ENCODE data around the gene IMPA2. TPM values are rescaled to one million over a fixed set of nuclear protein-coding genes. Genes with fewer than 3 reads are reported as not detected.

The IMPA2 gene
- total RNA-seq, 4 donors from 2014 or later = 50.1 to 290 (median 84.6) TPM

GRCh38 chr18:12007063-12007462 lies 25.8 kb downstream of the IMPA2 start:
- no peaks in the 10 kb centered on the region for H3K9me3 ChIP-seq
- TF ChIP-seq POLR2A (IDR thresholded peaks at IDR 0.05) = no peak
- TF ChIP-seq POLR2AphosphoS5 (IDR thresholded peaks at IDR 0.05) = no peak
- no peak for TF ChIP-seq CTCF (IDR thresholded peaks at IDR 0.05)
- TF ChIP-seq EP300 (IDR thresholded peaks at IDR 0.05; ENCODE audit: low read depth) = no peak
- no peaks in the 10 kb centered on the region for H3K27me3 ChIP-seq
- H3K36me3 ChIP-seq = no peaks in the 10 kb centered on the region
- no peak overlapping the region for H3K4me3 ChIP-seq
- H3K27ac ChIP-seq = peak overlapping the region; percentile 87 to 94 (median 90)
- intact Hi-C loops (cut with DNase I; ENCODE audit: low total_unique reads) = no loop called here
- in situ Hi-C loops (cut with MboI; ENCODE audit: low pct_ligation_motif_present in 1 of 4, low pct_unique_long_range_greater_than_20kb in 1 of 4, low sequenced_read_pairs in 3 of 4) = no loop called here
- 85 to 97% methylated on average over 4 to 12 of the region's 12 CpGs for WGBS, 2 donors (ENCODE audit: low coverage in 1 of 2)
- peaks cover 19 to 95% (median 48%) of the 10 kb centered on the region in 4 donors for H3K4me1 ChIP-seq
- no peak for DNase-seq

- in situ Hi-C loops (cut with MboI; ENCODE audit: low pct_ligation_motif_present in 1 of 4, low pct_unique_long_range_greater_than_20kb in 1 of 4, low sequenced_read_pairs in 3 of 4) (no loop called here), intact Hi-C loops (cut with DNase I; ENCODE audit: low total_unique reads) (no loop called here)
- peaks cover 22 to 88% (median 51%) of the 10 kb centered on the region in 4 donors for H3K4me1 ChIP-seq
These were observed 27.0 kb downstream of the IMPA2 start for GRCh38 chr18:12008181-12008767.

GRCh38 chr18:12008842-12009580 lies 27.7 kb downstream of the IMPA2 start:
- H3K4me3 ChIP-seq = no peak overlapping the region
- H3K27me3 ChIP-seq = no peaks in the 10 kb centered on the region
- no peak for TF ChIP-seq CTCF (IDR thresholded peaks at IDR 0.05)
- H3K4me1 ChIP-seq = peaks cover 22 to 82% (median 49%) of the 10 kb centered on the region in 4 donors
- H3K36me3 ChIP-seq = no peaks in the 10 kb centered on the region
- in situ Hi-C loops (cut with MboI; ENCODE audit: low pct_ligation_motif_present in 1 of 4, low pct_unique_long_range_greater_than_20kb in 1 of 4, low sequenced_read_pairs in 3 of 4) (no loop called here), intact Hi-C loops (cut with DNase I; ENCODE audit: low total_unique reads) (no loop called here)
- WGBS, 2 donors (ENCODE audit: low coverage in 1 of 2) = 57 to 67% methylated on average over 2 to 6 of the region's 6 CpGs
- H3K27ac ChIP-seq = peak overlapping the region; percentile 87 to 94 (median 90)
- H3K9me3 ChIP-seq = no peaks in the 10 kb centered on the region
- peak; percentile 57 for DNase-seq

More at GRCh38 chr18:12008181-12008767, 27.0 kb downstream of the IMPA2 start:
- TF ChIP-seq POLR2A (IDR thresholded peaks at IDR 0.05) (peak; percentile 32), CTCF (IDR thresholded peaks at IDR 0.05) (no peak), EP300 (IDR thresholded peaks at IDR 0.05; ENCODE audit: low read depth) (no peak), POLR2AphosphoS5 (IDR thresholded peaks at IDR 0.05) (peak in 2 of 3 donors; percentile 58 to 76)
- Histone ChIP-seq H3K4me3 (no peak overlapping the region), H3K9me3 (no peaks in the 10 kb centered on the region), H3K36me3 (no peaks in the 10 kb centered on the region), H3K27ac (peak overlapping the region; percentile 87 to 94 (median 90)), H3K27me3 (no peaks in the 10 kb centered on the region)
- 55 to 93% methylated on average over 7 to 13 of the region's 13 CpGs for WGBS, 2 donors (ENCODE audit: low coverage in 1 of 2)
- DNase-seq = peak; percentile 72

- Histone ChIP-seq H3K27ac (peak overlapping the region; percentile 87 to 94 (median 90)), H3K36me3 (no peaks in the 10 kb centered on the region), H3K27me3 (no peaks in the 10 kb centered on the region), H3K9me3 (no peaks in the 10 kb centered on the region), H3K4me1 (peaks cover 25 to 80% (median 51%) of the 10 kb centered on the region in 4 donors), H3K4me3 (no peak overlapping the region)
- WGBS, 2 donors (ENCODE audit: low coverage in 1 of 2) = 40 to 86% methylated on average over 1 to 12 of the region's 12 CpGs
- intact Hi-C loops (cut with DNase I; ENCODE audit: low total_unique reads) = loop anchor here (10.0 kb wide), 1 partner anchor 565 kb away; no protein-coding TSS in a partner anchor
- TF ChIP-seq POLR2AphosphoS5 (IDR thresholded peaks at IDR 0.05) = no peak
- no peak for TF ChIP-seq POLR2A (IDR thresholded peaks at IDR 0.05)
- no peak for TF ChIP-seq CTCF (IDR thresholded peaks at IDR 0.05)
- TF ChIP-seq EP300 (IDR thresholded peaks at IDR 0.05; ENCODE audit: low read depth) = no peak
- in situ Hi-C loops (cut with MboI; ENCODE audit: low pct_ligation_motif_present in 1 of 4, low pct_unique_long_range_greater_than_20kb in 1 of 4, low sequenced_read_pairs in 3 of 4) = no loop called here
- DNase-seq = no peak
These were observed 28.4 kb downstream of the IMPA2 start for GRCh38 chr18:12009581-12010140.
